GM21576 (cell line): Measurements from ENCODE around the gene OTUB2.
"Not testable (repeated sequence)": the region's sequence is repeated elsewhere in the genome, so short reads cannot be mapped to it uniquely, and the experiment has no call there.

Experiments
- ATAC-seq: cut with Tn5 transposase; IDR thresholded peaks from one replicate; pipeline ENCODE4 v1.9.1; 2021; ENCODE audit warnings: mild to moderate bottlenecking, moderate library complexity; ENCODE audit not compliant: unreplicated experiment

Gene OTUB2

DNA sequence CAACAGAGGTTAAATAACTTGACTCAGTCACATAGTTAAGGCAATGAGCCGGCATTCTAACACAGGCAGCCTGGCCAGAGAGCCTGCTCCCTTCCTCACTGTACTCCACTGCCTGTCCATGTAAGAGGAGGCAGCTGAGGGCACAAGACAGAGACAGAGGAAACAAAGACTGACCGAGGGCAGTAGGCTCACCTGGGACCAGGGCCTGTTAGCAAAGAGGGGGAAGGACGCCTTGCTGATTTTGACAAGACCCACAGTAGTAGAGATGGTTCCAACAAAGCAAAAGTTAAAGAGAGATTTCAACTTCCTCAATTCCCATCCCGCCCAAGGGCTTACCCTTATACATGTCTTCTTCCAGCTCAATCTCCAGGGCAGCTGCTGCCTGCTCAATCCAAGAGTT is 26.5 kb downstream of the OTUB2 start:
- ATAC-seq, result no peak

DNA sequence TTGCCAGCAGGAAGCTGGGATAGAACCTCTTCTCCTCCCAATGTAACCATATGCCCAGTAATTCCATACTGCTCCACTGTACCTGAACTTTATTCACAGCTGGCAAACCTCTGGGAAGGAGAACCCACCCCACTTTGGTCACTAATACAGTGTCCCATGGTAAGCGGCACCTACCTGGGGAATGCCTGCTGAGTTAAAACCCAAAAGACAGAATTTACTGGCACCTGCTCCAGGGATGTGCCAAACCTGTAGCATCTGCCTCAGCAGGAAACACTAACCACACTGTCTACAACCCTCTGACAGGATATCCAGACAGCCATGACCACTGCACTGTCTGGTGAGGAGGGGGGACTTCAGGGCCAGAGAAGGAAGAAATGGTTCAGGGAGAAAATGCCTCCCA is 28.3 kb downstream of the OTUB2 start:
- no peak for ATAC-seq

GRCh38 chr14:94054936-94055335 is 28.8 kb downstream of the OTUB2 start:
- ATAC-seq, result no peak

- ATAC-seq, result peak; percentile 72
Observed at GRCh38 chr14:94056579-94057308, 30.6 kb downstream of the OTUB2 start.

GRCh38 chr14:94058128-94058673 is 32.1 kb downstream of the OTUB2 start:
- no peak for ATAC-seq

GRCh38 chr14:94058674-94059138 is 32.6 kb downstream of the OTUB2 start:
- ATAC-seq, result no peak

DNA sequence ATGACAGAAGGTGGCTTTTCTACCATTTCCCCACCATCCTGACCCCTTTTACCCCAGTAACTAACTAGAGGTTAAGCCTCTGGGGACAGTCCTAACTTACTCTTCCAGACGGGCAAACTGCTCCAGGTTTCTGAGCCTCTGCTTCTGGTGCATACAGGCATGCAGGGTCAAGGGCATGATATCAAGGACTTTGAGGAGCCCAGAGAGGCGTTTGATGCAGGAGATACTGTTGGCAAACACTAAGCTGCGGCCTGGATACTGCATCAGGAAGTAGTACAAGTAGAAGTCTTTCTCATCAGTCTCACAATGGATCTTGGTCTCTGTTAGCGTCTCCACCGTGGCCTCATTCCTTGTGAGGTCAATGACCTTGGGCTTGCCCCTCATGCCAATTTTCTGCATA is 33.9 kb downstream of the OTUB2 start:
- no peak for ATAC-seq

DNA sequence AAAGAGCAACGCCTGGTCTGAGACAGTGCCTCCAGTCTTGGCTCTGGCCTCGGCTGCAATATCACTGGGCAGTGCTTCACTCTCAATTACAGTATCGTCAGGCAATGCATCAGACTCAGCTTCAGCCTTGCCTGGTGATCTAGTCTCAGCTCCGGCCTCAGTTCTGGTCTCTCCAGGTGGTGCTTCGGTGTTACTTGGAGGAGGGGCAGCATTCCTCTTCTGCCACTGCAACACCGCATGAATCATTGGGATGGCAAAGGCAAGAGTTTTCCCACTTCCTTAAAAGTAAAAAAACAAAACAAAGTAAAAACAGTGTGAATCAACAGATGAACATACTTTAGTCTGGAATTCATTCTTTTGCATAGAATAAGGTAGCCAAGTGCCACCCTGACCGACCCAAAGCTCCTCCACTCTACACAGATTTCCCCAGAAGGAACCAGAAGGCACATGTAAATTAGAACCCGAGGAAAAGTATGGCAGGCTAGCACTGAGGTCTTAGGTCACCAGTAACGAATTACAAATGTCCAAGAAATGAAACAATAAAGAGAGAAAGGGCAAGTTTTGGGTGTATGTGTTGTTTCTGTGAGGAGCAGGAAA is 36.3 kb downstream of the OTUB2 start:
- ATAC-seq, result no peak

DNA sequence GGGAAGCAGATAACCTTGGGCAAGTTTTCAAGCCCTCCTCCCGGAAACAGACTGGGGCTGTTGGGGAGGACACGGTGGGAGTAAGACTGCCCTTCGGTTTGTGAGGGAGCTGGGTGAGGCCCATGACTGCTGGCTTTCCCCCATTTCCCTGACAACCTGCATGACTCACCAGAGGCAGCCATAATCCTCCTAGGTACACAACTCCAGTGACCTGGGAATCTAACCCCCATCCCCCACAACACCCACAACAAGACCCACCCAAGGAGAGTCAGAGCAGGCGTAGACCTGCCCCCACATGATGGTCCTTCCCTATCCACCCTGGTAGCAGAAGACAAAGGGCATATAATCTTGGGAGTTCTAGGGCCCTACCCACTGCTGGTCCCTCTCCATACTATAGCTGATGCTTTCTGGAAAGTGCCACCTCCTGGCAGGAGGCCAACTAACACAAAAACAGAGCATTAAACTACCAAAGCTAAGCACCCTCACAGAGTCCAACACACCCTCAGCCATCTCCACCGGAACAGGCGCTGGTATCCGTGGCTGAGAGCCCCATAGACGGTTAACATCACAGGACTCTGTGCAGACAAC is 40.0 kb downstream of the OTUB2 start:
- no peak for ATAC-seq

- not testable (repeated sequence) for ATAC-seq
Observed at GRCh38 chr14:94072076-94072475, 45.9 kb downstream of the OTUB2 start.

DNA sequence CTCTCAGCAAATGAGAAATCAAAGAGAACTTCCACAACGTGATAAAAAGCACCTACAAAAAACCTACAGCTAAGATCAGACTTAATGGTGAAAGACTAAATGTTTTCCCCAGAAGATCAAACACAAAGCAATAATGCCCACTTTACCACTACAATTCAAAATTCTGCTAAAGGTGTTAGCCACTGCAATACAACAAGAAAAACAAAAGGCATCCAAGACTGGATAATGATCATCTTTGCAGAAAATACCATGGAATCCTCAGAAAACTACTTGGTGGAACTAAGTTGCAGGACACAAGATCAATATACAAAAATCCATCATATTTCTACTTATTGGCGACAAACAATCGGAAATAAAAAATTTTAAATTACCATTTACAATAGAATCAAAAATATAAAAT is 48.4 kb downstream of the OTUB2 start:
- no peak for ATAC-seq

GRCh38 chr14:94075008-94075407 is 48.9 kb downstream of the OTUB2 start:
- ATAC-seq, result no peak

DNA sequence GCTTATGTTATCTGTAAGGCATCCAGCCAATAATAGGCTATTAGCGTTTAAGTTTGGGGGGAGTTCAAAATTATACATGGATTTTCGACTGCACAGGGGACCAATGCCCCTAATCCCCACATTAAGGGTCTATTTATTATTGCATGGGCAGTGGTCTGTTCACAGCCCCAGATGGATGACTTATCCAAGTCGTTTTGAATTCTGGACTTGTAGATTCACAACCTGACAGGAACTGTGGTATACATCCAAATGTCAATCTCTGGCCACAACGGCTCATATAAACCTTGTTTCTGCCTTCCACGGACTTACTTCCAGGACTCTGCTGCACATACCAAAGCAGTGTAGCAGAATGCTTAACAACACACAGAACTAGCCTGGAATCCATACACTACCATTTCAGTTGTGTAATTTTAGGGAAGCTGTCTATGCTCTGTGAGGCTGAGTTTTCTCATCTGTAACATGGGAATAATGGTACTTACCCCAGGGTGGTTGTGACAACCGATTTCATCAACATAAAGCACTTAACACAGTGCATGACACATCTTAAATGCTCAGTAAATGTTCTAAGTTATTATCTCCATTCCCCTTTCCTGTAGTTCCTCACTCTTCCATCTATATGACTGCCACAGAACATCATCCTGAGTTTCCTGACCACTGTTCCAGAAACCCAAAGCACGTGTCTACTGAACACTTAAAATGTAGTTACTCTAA is 51.1 kb downstream of the OTUB2 start:
- ATAC-seq, result no peak

GRCh38 chr14:94077823-94078222 is 51.7 kb downstream of the OTUB2 start:
- ATAC-seq, result no peak

DNA sequence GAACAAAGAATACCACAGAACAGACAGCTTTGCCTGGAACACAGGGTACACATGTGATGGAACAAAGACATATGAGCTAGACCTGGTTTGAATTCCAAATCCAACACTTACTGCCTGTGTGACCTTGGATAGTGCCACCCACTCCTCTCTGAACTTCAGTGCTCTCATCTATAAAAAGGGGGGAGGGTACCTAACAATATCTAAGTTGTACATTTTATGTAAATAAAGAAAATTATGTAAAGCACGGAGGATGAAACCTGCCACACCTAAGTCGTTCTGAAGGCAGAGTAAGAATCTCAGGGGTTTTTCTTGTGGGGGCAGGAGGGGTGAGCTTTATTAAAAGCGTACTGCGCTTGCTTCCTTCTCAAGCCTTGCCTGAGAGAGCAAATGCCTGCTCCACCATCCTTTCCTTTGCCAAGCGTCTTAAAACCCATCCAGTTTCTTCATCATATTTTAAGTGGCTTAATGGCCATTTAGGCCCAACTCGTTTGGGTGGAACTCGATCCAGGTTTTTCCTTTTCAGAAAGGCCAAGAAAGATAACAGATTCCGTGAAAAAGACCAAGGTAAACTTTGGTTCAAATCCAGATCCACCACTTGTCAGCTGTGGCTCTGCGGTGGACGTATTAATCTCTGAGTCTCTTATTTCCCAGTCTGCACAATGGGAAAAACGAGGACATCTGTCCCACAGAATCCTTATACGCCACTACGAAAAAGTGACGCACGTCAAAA is 53.9 kb downstream of the OTUB2 start:
- no peak for ATAC-seq

- ATAC-seq, result peak; percentile 96
Observed at GRCh38 chr14:94080621-94081385, 54.7 kb downstream of the OTUB2 start, which contains the start of the genes DDX24 and IFI27L1. Gene DDX24, minus strand, starts transcription at chr14:94081202. Its CDS starts 1,460 bp downstream, at chr14:94079742. Gene IFI27L1, plus strand, starts transcription at chr14:94081310. Its CDS starts 15,628 bp downstream, at chr14:94096938.

DNA sequence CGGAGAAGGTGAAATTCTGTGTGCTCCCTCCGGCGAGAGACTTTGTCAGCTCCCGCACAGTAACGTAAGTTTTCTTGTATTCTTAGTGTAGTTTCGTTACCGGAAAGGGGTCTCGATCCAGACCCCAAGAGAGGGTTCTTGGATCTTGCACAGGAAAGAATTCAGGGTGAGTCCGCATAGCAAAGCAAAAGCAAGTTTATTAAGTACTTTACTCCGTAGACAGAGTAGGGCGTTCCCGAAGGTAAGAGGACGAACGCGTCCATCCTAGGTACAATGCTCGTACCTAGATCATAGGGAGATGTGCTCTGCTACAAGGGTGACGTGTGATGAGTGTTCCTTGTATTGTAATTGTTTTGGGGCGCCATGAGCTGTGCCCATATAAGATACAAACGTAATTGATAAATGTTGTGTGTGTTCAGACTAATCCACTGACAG is 55.3 kb downstream of the OTUB2 start:
- ATAC-seq, result peak; percentile 24

- ATAC-seq, result no peak
Observed at GRCh38 chr14:94087891-94088290, 61.8 kb downstream of the OTUB2 start.

GRCh38 chr14:94088516-94088915 is 62.4 kb downstream of the OTUB2 start:
- ATAC-seq, result no peak

- ATAC-seq, result no peak
Observed at GRCh38 chr14:94089479-94089878, 63.3 kb downstream of the OTUB2 start.
